ENCODE data around the gene DPH3.
A peak's percentile ranks its signal among the peaks of the same experiment; 100 is the strongest.

DPH3 gene

DNA sequence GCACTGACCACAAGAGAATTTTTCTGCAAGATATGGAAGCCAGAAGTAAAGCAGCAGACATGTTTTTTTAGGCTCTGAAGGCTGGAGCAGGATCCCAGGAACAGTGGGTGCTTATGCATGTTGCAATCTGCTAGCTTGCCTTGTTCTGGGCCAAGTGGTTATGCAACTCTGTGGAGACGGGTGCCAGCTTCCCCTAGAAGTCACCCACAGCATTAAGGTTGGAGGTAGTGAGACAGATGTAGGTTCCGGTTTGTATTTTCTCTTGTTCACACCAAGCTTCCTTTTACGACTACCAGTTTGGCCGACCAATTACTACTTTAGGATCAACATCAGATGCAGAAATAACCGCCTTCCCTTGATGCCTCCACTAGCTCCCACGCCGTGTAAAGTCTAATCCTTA lies 11.1 kb downstream of the DPH3 start:
- peak in 1 of 2 donors; percentile 42 for DNase-seq

- DNase-seq, result no peak
Observed at GRCh38 chr3:16252988-16253387, 11.8 kb downstream of the DPH3 start.

DNA sequence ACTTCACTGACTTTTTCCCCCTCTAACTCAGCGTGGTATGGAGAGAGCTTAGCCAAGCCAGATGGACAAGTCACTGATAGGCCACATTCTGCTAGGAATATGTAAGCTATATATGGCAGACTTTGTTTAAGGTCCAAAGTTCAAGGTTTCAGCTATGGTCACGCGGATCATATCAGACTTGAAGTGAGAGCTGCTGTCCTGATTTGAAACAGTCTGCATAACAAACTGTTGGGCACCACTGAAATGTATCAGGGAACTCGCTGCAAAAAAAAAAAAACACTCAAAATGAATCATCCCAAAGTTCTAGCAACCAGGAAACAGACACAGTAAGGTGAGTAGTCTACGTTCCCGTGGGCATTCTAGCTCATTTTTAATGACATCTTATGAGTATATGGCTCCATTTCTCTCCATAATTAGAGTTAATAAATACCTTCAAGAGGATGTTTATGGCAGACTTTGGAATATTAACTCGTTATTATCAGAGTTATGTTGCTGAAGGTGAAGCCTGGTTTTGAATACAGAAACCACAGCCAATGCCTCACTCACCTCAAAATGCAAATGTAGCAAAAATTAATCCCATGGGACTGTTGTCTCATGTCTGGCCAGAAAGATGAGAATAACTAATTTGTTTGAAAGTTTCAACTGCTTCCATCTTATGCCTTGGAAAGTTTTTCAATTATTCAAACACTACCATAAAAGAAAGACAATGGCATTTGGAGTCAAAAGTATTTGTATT lies 12.3 kb downstream of the DPH3 start:
- no peak for DNase-seq

DNA sequence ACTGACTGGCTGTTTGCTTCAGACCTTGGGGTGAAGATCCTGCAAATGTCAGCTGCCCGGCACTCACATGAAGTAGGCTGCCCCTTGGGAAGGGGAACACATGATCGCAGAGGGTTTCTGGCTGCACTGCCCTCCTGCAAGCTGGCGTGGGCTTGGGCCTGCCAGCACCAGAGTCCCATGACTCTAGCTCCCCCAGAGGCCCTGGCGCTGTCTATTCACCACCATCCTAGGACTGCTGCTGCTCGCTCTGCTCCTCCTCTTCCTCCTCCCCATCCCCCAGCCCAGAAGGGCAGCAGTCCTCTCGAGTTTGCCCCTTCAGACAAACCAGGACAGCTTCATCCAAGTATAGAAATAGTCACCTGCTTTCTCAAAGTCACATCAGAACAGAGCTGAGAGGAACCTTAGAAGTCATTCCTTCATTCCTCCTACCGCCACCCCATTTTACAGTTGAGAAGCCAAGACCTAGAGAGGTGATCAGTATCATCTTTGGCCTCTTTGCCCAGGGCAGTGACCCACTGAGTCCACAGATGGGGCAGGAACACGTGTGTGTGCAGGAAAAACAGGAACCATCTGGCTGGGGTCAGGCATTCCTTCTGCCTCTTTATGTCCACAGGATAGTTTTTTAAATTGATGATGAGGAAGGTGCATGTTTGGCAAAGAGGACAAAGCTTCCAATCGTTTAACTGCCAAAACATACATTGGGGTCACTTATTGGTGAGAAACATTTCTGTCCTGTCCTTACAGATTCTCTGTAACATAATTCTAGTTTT lies 13.2 kb downstream of the DPH3 start:
- DNase-seq, result no peak

DNA sequence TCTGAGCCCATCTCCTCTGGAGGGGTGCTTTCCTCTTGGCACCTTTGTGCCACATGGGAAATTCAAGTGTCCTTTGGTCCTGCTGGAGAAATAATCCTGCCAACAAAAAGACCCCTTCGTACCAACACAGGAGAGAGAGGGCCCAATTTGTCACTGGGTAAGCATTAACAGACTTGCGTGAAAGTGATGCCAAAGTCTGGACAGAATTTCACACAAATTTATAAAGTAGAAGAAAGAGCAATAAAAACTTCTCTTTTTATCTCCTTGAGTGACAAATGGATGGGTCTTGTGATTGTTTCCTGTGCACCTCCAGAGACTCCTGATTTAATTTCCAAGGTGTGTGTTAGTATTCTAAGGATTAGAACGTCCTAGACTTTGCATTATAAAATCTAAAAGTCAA lies 14.9 kb downstream of the DPH3 start:
- no peak for DNase-seq

DNA sequence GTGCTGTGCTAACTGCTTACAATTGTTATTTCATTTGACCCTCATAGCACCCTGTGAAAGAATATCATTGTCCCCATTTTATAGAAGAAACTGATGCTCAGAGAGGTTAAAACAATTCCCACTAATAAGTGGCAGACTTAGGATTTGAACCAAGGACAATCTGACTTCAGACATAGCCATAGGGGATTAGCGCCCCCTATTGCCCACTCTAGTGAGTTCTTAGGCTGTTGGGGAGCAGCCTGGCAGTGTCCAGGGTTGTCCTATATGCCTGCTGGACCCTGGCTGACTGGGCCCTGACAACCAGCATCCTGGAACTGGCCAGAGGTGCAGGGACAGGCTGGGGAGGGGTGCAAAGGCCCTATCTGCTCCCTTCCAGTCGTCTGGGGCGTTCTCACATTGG lies 15.4 kb downstream of the DPH3 start:
- peak in 1 of 2 donors; percentile 12 for DNase-seq

- DNase-seq, result no peak
Observed at GRCh38 chr3:16248556-16248955, 16.2 kb downstream of the DPH3 start.

- peak; percentile 72 to 83 for DNase-seq
Observed at GRCh38 chr3:16247282-16248061, 17.3 kb downstream of the DPH3 start.

- DNase-seq, result no peak
Observed at GRCh38 chr3:16245609-16246008, 19.1 kb downstream of the DPH3 start.

GRCh38 chr3:16243706-16244490 lies 20.8 kb downstream of the DPH3 start:
- DNase-seq, result no peak

DNA sequence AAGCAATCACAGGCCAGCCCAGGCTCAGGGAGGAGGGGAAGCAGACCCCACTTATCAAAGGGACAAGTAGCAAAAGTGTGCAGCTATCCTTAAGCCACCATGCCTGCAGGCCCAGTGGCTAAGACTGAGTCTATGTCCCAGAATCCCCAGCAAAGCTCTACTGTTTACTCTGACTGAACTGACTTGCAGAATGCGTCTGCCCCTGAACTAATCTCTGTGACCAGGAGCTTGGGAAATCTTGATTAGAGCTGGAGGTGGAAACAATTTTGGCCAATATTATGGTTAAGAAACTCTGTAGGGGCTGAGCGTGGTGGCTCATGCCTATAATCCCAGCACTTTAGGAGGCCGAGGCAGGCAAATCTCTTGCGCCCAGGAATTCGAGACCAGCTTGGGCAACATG lies 22.6 kb downstream of the DPH3 start:
- DNase-seq, result no peak

DNA sequence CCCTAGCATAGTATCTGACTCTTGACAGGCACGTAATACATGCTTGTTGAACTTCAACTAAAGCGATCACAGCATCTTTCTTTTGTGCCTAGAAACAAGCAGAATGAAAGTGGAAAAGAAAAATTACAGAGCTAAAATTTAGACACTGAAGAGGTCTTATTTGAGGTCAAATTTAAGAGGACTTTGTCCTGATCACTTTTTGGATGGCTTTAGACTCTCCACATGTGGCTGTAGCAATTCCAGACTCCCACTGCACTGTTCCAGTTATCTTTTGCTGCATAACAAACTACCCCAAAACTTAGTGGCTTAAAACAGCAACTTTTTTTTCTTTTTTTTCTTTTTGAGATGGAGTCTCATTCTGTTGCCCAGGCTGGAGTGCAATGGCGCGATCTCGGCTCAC lies 23.5 kb downstream of the DPH3 start:
- no peak for DNase-seq

DNA sequence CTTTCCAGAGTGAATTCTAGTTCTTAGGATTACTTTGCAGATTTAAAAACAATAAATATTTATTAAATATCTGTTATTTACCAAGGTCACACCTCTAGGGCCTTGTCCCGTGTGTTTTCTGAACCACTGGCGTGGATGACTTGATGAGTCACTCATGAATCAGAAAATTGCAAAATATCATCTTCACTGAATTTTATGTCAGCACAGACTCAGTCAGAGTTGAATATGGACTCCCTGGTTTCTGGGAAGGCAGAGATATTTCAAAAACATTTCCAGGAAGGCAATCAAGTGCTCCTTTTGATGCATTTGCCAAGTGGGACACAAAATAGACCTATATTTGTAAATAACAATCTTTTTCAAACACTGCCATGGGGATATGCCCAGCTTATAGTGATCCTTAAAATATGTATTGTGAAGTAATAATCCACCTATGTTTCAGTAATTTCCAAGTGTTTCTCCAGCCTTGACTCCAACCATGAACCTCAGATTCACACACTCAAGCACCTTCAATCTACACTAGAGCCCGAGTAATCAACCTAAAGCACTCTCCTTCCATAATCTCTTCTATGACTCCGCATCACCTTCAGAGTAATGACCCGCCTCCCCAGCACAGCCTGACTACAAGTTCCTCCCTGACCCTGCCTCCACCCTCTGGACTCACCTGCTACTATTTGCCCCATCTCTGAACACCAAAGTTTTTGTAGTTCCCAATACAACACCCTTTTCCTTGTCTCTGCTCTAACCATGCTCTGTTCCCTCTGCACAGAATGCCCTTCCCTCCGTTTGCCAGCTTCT lies 24.3 kb downstream of the DPH3 start:
- peak in 1 of 2 donors; percentile 16 for DNase-seq

DNA sequence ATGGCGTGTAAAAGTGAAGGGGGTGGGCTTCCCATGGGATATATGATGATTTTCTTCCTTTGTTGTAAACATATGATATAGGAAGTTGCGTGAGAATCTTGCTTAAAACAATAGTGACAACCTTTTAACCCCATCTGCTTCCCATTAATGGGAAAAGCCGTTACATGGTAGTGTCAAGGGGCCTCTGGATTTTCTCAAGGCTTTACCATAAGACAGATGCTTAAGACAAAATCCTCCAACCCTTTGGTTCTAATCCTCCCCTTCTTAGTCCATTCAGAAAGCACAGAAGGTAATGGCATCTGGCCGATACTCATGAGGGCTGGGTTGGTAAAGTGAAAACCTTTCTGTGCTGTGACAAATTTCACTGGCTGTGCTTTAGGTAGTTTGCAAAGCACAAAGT lies 25.0 kb downstream of the DPH3 start:
- DNase-seq, result no peak

DNA sequence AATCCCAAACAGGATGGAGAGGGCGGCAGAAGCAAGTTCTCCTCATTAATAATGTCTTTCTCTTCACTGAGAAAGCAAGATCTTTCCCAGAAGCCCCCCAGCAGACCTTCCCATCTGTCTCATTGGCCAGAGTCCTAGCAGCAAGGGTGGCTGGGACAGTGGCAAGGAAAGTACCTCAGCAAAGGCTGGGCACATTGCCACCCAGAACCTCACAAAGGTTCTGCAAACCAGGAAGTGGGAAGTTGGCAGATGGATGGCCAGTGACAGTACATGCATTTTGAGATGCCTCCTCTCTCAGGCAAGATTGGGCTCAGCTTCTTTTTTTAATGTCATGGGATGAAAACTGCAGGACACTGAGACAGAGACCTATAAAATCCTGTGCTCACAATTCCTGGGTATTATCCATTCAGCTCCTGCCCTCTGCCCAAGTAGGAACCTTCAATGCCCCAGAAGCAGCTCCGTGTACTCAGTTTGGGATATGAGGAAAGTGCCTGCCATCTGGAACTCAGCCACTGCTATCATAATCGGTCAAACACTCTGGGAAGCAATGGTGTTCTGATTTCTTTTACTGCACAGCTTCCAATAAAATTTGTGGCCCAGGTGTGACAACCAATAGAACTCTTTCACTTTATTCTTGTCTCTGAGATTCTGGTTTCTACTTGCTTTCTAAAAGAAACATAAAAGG lies 25.5 kb downstream of the DPH3 start:
- no peak for DNase-seq

- DNase-seq, result no peak
Observed at GRCh38 chr3:16236856-16237393, 27.8 kb downstream of the DPH3 start.

- no peak for DNase-seq
Observed at GRCh38 chr3:16236030-16236639, 28.6 kb downstream of the DPH3 start.

- no peak for DNase-seq
Observed at GRCh38 chr3:16234281-16234680, 30.5 kb downstream of the DPH3 start.

DNA sequence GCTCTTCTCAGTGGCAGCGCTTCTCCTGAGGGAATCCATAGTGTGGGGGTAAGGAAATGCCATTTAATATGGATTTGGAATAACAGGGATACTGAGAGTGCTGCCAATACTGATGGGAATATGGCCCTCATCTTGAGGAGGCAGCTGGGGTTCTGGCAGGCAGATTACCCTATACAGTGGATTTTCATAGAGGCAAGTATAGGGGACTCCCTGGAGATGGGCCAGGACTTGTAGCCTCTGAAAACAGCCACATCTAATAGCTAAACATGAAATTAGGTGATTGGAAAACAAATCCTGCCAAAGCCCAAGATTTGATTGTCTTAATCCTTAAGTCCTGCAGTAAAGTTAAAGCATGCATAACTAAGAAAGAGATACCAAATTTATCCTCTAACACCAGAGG lies 30.9 kb downstream of the DPH3 start:
- no peak for DNase-seq

GRCh38 chr3:16231983-16232382 lies 32.8 kb downstream of the DPH3 start:
- no peak for DNase-seq

DNA sequence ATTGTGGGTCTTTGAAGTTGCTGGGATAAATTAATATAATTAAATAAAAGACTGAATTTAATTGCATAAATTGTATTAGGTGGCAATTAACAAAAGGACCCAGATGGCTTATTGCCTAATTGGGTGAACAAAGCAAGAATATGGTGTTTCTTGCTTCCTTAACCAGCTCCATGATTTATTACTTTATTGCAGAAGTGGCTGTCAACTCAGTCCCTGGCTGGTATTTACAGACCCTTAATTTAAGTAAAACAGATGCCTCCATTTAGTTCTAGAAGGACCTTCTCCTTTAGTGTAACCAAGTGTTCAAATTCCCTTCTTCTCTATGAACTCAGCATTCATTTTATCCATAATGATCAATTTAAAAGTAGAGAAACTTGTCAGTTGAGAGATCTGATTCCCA lies 35.1 kb downstream of the DPH3 start:
- no peak for DNase-seq
